DOHH2 (cell line): ENCODE data around the gene MEX3D.

ENCODE experiments used
- H3F3A ChIP-seq: fragments of 200-600 bp; sonication (generic), shearing (Covaris generic); 2 replicates; pipeline ENCODE4 v1.6.0; 2016; ENCODE audit warnings: antibody characterized with exemption, mild to moderate bottlenecking; ENCODE audit not compliant: control insufficient read depth, insufficient read depth
- H3K27ac ChIP-seq: fragments of 200-600 bp; sonication (generic); 2 replicates; pipeline ENCODE4 v1.5.1; 2014; ENCODE audit warnings: low read depth, mild to moderate bottlenecking, low read length, moderate library complexity
- H3K27me3 ChIP-seq: fragments of 200-600 bp; sonication (generic); 2 replicates; pipeline ENCODE4 v1.6.1; 2014; ENCODE audit warnings: mild to moderate bottlenecking, low read length, mixed read lengths; ENCODE audit not compliant: control insufficient read depth
- H3K36me3 ChIP-seq: fragments of 200-600 bp; sonication (generic); 2 replicates; pipeline ENCODE4 v1.6.1; 2014; ENCODE audit warnings: mild to moderate bottlenecking, low read length, moderate library complexity, mixed read lengths; ENCODE audit not compliant: control insufficient read depth
- H3K4me1 ChIP-seq: fragments of 200-600 bp; sonication (generic); 2 replicates; pipeline ENCODE4 v1.6.1; 2014; ENCODE audit warnings: mild to moderate bottlenecking, low read length, mixed read lengths; ENCODE audit not compliant: control insufficient read depth
- H3K4me2 ChIP-seq: fragments of 200-600 bp; sonication (generic); 2 replicates; pipeline ENCODE4 v1.6.0; 2014; ENCODE audit warnings: mild to moderate bottlenecking, low read length, moderate library complexity
- H3K4me3 ChIP-seq: fragments of 200-600 bp; sonication (generic); 2 replicates; pipeline ENCODE4 v1.5.1; 2014; ENCODE audit warnings: mild to moderate bottlenecking, low read length, mixed read lengths
- H3K79me2 ChIP-seq: fragments of 200-600 bp; sonication (generic); 2 replicates; pipeline ENCODE4 v1.6.1; 2014; ENCODE audit warnings: mild to moderate bottlenecking, low read length, mixed read lengths; ENCODE audit not compliant: control insufficient read depth
- H3K9me2 ChIP-seq: fragments of 200-600 bp; sonication (generic); replicated peaks from 2 replicates; pipeline ENCODE4 v1.6.1; 2014; ENCODE audit warnings: mild to moderate bottlenecking, low read length, mixed read lengths; ENCODE audit not compliant: control insufficient read depth
- H3K9me3 ChIP-seq: fragments of 200-600 bp; sonication (generic); 2 replicates; pipeline ENCODE4 v1.6.1; 2014; ENCODE audit warnings: antibody characterized with exemption, low read length, mixed read lengths; ENCODE audit not compliant: control insufficient read depth, insufficient read depth
- H4K20me1 ChIP-seq: fragments of 200-600 bp; sonication (generic); 2 replicates; pipeline ENCODE4 v1.6.0; 2014; ENCODE audit warnings: low read depth, mild to moderate bottlenecking, antibody characterized with exemption, low read length, moderate library complexity; ENCODE audit not compliant: control insufficient read depth, insufficient read depth
- EZH2phosphoT487 ChIP-seq: fragments of 200-600 bp; sonication (generic); IDR thresholded peaks from 2 replicates; pipeline ENCODE4 v1.6.1; 2017; ENCODE audit warnings: borderline replicate concordance, mild to moderate bottlenecking, antibody characterized with exemption, low read length, moderate library complexity, mixed read lengths
- TF ChIP-seq, protein P1 (sequence below): fragments of 200-600 bp; sonication (generic); IDR thresholded peaks from one replicate; pipeline ENCODE4 v1.5.1; 2014; ENCODE audit warnings: antibody characterized with exemption, mild to moderate bottlenecking, low read depth, low read length; ENCODE audit not compliant: poor library complexity, severe bottlenecking

The MEX3D gene

DNA sequence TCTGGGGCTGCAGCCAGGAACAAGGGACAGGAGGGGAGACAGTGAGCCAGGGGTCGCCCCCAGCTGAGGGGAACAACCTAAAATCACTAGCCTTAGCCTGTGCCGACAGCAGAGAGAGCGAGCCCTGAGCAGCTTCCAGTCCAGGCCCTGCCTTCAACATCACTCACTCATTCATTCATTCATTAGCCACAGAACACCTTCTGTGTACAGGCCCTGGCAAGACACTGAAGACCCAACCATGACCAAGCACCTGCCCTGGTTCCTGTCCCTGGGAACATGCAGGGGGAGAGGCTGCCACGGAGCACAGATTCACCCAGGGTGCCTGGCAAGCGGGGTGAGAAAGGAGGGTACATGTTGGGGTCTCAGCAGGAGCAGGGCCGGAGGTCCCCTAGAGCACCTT lies 4.9 kb downstream of the MEX3D start:
- peaks cover 3% of the 10 kb centered on the region; the same call in 1 of the 2 replicates for H3K4me1 ChIP-seq

DNA sequence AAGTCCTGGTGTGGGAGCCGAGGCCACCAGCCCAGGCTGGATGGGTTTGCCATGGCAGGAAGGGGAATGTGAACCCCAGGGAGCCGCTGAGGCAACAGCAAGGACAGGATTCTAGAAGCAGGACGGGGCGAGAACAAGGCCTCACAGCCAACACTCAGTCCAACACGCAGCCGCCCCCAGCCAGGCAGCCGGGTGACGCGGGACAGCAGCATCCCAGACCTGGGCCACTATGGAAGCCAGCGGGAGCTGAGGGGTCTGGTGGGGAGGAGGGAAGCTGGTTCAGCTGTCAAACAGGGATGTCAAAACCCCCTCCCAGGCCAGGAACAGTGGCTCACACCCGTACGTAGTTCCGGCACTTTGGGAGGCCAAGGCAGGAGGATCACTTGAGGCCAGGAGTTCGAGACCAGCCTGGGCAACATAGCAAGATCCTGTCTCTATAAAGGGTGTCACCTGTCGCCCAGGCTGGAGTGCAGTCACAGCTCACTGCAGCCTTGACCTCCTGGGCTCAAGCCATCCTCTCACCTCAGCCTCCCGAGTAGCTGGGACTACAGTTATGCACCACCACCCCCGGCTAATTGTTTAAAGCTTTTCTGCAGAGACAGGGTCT lies 6.8 kb downstream of the MEX3D start:
- no peaks in the 10 kb centered on the region for H3K36me3 ChIP-seq
- H3K9me3 ChIP-seq, result no peaks in the 10 kb centered on the region
- no peaks in the 10 kb centered on the region for H3K27me3 ChIP-seq
- no peaks in the 10 kb centered on the region for H4K20me1 ChIP-seq
- H3K4me3 ChIP-seq, result no peak overlapping the region
- H3F3A ChIP-seq, result no peaks in the 10 kb centered on the region
- H3K27ac ChIP-seq, result no peak overlapping the region
- no peaks in the 10 kb centered on the region for H3K9me2 ChIP-seq
- no peak overlapping the region for H3K4me2 ChIP-seq
- no peak for TF ChIP-seq EZH2phosphoT487
- TF ChIP-seq, protein P1, sequence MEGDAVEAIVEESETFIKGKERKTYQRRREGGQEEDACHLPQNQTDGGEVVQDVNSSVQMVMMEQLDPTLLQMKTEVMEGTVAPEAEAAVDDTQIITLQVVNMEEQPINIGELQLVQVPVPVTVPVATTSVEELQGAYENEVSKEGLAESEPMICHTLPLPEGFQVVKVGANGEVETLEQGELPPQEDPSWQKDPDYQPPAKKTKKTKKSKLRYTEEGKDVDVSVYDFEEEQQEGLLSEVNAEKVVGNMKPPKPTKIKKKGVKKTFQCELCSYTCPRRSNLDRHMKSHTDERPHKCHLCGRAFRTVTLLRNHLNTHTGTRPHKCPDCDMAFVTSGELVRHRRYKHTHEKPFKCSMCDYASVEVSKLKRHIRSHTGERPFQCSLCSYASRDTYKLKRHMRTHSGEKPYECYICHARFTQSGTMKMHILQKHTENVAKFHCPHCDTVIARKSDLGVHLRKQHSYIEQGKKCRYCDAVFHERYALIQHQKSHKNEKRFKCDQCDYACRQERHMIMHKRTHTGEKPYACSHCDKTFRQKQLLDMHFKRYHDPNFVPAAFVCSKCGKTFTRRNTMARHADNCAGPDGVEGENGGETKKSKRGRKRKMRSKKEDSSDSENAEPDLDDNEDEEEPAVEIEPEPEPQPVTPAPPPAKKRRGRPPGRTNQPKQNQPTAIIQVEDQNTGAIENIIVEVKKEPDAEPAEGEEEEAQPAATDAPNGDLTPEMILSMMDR, result no peak
- peaks cover 5% of the 10 kb centered on the region; the same call in 1 of the 2 replicates for H3K79me2 ChIP-seq
- no peaks in the 10 kb centered on the region for H3K4me1 ChIP-seq

More for the DNA sequence above, 4.9 kb downstream of the MEX3D start:
- Histone ChIP-seq H3K9me3 (no peaks in the 10 kb centered on the region), H3K27me3 (no peaks in the 10 kb centered on the region), H3K79me2 (peaks cover 5% of the 10 kb centered on the region; the same call in 1 of the 2 replicates), H3K36me3 (no peaks in the 10 kb centered on the region), H3K4me2 (no peak overlapping the region), H3K9me2 (no peaks in the 10 kb centered on the region), H3K27ac (no peak overlapping the region), H4K20me1 (no peaks in the 10 kb centered on the region), H3F3A (no peaks in the 10 kb centered on the region), H3K4me3 (no peak overlapping the region)
- TF ChIP-seq, protein P1, result no peak
- TF ChIP-seq EZH2phosphoT487, result no peak

DNA sequence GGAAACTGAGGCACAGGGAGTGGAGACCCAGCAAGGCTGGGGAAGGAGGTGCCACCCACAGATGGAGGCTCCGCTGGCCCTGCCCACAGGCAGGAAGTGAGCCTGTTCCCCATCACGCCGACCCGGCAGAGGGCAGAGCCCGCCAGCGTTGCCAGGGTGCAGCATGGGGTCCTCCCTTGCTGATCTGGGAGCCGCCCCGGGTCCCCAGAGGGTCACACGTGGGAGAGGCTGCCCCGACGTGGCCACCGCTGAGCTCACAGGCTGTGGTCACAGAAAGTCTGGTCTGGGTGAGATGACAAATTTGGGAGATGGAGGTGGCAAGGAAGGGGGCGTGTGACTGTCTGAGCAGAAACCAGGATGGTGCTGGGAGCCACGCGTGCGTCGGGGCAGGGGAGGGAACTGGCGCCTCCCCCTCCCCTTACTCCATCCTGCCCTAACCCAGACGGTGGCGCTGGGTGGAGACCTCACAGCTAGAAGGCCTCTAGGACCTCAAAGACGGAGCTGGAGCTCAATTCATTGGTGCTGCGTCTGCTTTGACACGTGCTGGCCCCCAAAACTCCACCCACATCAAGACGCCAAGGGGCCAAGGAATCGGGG lies 7.7 kb downstream of the MEX3D start:
- Histone ChIP-seq H3K27ac (no peak overlapping the region), H3K4me2 (no peak overlapping the region), H3K4me1 (no peaks in the 10 kb centered on the region), H3K4me3 (no peak overlapping the region), H4K20me1 (no peaks in the 10 kb centered on the region), H3K36me3 (no peaks in the 10 kb centered on the region), H3K79me2 (no peaks in the 10 kb centered on the region; the same call in 1 of the 2 replicates), H3K27me3 (no peaks in the 10 kb centered on the region), H3K9me2 (no peaks in the 10 kb centered on the region), H3K9me3 (no peaks in the 10 kb centered on the region), H3F3A (no peaks in the 10 kb centered on the region)
- TF ChIP-seq EZH2phosphoT487, result no peak
- TF ChIP-seq, protein P1, result no peak
